IPS-NIHi7 (cell line): ENCODE measurements around the gene HS6ST3.

Experiments used
- DNase-seq: peaks from one replicate; pipeline ENCODE4 v3.0.0; 2012; ENCODE audit warnings: mixed read lengths; ENCODE audit errors: extremely low spot score

The HS6ST3 gene

DNA sequence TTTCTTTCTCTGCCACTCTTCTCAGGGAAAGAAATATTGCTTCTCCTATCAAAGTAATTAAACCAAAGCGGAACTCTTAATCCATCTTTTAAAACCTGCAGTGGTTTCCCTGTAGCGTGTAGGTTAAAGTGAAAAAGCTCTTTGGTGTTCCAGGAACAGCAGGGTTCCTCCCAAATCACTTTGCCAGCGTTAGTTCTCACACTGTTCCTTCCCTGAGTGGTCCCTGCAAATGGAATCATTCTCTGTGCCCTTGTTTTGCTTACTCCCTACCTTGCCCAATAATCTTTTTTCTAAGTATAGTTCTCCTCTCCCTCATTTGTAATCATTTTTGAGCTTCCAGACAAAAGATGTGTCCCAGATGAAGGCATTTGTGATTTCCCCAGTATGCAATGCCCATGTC, 207.5 kb downstream of the HS6ST3 start:
- no peak for DNase-seq

DNA sequence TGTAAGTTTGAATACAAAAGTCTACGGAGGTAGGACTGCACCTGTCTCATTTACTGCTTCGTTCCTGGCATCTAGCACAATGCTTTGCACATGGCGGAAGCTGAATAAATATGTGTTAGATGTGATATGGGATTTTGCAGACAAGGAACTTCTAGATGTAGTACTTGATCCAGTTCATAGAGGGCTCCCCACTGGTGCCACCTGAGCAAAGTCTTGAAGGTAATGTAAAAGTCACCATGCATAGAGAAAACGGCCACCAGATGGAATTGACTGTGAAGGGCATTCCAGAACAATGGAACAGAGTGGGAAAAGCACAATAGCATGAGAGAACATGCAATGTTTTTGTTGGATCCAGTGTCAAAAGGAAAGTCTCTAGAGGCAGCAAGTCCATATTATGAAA, 209.3 kb downstream of the HS6ST3 start:
- DNase-seq: no peak

- no peak for DNase-seq
Observed at GRCh38 chr13:96308568-96308967, 218.7 kb downstream of the HS6ST3 start.

DNA sequence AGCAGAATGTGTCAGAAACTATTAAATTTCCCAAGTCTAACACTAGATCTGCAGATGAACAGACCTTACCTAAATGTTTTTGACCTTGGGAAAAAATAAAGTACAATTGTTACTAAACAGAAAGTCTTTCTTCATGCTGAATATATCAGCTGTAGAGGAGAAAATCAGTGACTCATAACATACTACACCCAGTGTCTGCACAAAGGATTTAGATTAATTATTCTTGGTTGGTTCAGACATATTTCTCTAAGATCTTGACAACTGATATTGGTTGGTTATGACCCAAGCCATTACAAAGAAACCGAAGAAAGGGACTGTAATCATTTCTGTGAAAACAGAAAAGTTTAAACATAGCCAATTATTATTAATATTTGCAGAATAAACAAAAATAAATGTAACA, 225.1 kb downstream of the HS6ST3 start:
- DNase-seq: no peak

DNA sequence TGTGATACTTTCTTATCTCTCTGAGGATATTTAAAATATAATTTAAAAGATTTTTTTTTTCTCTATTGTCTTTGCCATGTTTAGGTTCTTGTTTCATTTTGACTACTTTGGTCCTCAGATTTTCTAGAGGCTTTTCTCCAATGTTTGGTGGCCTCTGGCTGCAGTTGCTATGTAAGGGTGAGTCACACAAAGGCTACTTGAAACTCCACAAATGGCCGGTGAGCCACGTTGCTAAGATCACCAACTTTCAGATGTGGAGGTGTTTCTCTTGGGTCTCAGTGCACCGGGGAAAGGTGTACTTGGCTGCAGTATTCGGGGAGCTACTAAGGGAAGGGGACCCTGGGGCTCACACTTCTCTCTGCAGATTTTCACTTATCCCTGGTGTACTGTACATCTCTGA, 248.1 kb downstream of the HS6ST3 start:
- no peak for DNase-seq

- DNase-seq: no peak
Observed at GRCh38 chr13:96342286-96342685, 252.4 kb downstream of the HS6ST3 start.

DNA sequence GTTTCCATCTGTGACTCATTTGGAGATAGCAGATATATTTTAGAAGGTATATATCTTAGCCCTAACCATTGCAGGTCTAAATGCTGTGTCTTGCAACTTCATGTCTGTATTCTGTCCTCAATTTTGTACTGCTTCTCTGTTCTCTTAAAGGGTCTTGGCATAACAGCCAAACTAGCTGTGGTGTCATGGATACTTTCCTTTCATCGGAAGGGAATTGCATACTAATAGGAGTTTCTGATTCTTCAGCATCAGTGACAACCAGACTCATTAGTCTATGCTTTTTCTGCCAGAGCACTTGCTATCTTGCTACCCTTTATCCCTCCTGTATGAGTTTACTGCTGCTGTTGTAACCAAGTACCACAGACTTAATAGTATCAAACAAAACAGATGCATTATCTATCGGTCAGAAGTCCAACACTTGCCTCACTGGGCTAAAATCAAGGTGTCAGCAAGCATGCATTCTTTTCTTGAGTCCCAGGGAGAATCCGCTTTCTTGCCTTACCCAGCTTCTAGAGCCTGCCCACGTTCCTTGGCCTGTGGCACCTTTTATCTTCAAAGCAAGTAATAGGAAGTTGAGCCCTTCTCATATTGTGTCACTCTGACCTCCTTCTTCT, 253.1 kb downstream of the HS6ST3 start:
- no peak for DNase-seq

GRCh38 chr13:96346921-96347320, 257.0 kb downstream of the HS6ST3 start:
- DNase-seq: no peak

DNA sequence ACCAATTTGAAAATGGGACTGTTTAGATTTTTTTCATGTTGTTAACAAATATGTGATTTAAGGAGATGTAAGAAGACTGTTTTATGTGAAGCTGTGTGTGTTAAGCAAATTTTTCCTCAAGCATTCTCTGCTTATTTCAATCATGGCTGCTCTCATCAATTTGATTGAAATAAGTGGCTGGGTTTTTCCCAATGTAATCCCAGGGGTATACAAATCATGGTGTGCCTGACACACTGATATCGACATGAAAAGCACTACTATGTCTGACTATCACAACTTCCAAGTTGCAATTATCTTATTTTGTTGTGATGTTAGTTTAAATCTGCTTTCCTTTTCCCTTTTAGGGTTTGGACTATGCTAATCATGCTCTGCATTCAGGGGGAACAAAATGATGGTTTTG, 283.7 kb downstream of the HS6ST3 start:
- no peak for DNase-seq

- DNase-seq: no peak
Observed at GRCh38 chr13:96377835-96378234, 287.9 kb downstream of the HS6ST3 start.

GRCh38 chr13:96379967-96380366, 290.1 kb downstream of the HS6ST3 start:
- DNase-seq: no peak

GRCh38 chr13:96381681-96382080, 291.8 kb downstream of the HS6ST3 start:
- no peak for DNase-seq

GRCh38 chr13:96388598-96388997, 298.7 kb downstream of the HS6ST3 start:
- DNase-seq: no peak

- no peak for DNase-seq
Observed at GRCh38 chr13:96391606-96392005, 301.7 kb downstream of the HS6ST3 start.

DNA sequence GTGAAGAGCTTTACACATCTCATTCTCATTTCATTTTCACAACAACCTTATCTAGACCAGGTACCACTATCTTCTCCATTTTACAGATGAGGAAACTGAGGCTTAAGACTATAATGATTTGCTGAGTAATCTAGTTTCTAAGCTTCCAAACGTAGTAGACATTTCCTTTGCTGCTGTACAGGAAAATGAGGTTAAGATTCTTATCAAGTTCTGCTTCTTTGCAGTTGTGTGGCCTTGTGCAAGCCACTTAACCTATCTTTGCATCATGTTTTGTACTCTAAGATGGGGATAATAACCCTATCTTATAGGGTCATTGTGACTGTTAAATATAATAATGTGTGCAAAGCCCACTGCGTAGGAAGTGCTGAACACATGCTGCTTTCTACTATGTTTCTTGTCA, 307.9 kb downstream of the HS6ST3 start:
- DNase-seq: no peak

DNA sequence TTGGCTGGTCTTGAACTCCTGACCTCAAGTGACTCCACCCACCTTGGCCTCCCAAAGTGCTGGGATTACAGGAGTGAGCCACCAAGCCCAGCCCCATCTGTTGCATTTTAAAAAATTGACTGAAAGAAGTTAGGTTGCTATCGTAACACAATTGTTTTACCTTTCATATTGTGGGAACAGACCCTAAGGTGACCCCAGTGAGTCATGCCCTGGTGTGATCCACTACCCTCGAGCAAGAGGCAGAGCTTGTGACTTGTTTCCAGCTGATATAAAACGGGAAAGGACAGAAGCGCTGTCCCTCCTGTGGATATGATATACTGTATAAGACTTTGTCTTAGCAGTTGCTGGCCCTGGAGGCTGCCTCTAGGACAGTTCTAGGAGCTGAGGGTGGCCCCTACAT, 308.6 kb downstream of the HS6ST3 start:
- DNase-seq: no peak

DNA sequence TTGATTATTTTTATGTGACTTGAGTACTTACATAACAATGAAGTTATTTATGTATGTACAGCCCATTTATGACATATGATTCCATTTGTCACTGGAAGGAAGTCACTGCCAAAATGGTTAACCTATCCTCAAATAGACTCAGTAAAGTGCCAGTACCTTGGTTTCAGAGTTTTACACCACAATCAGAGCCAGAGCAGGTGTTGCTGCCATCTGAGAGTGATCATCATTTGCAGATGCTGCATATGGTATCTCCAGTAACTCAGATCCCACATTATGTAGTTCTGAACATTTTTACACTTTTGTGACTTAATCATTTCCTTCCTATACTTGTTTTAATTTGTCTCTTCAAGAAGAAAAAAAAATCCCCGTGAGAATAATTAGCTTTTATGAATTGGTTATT, 313.3 kb downstream of the HS6ST3 start:
- no peak for DNase-seq

GRCh38 chr13:96403651-96404050, 313.7 kb downstream of the HS6ST3 start:
- DNase-seq: no peak

DNA sequence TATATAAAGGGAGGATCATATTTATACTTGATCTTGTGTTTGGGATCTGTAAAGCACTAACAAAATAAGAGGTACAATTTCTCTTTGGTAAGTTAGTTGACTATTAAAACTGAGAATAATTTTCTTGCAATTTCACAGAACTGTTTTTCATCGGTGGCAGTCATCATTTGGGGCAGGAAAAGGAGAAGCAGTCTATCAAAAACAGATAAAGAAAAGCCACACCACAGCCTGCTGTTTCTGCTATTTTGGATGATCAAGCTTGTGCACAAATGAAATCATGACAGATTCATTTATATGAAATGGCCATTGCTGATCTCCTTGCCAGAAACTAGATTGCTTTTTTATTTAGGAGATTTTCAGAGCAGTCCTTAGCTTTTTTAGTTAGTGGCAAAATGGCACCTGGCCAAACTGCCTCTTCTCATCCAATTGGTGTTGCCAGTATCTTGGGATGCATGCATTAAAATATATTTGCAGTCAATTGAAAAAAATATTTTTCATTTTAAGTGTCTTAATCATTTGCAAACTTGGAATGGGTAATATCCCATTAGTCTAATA, 326.0 kb downstream of the HS6ST3 start:
- no peak for DNase-seq

DNA sequence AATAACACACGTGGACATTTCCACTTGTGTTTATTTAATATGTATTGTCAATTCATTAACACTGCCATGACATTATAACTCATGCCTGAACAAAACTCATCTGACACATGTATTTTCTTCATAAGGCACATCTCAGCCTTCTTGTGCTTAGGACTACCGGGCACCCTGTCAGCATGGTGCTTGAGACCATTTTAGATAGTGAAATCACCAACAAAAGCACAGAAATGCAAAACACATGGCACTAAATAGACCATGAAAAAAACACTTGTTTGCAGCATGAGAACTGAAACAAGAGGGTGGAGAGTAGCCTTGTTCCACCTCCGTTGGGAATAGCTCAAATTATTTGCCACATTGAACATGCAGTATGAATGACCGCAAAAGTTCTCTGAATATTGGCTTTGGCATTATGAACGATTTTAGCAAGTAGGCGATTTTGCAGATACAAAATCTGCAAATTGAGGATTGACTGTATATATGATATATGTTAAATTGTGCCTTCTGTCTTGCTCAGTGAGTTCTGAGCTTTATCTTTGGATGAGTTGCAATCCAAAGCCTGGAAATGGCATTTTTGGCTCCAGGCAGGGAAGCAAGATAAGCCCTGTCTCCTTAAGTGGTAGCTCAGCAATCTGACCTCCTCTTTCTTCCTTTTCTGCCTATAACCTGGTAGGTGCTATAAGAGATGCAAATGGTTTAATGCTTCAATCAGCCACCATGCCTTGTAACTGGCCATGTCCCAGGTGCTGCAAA, 328.2 kb downstream of the HS6ST3 start:
- DNase-seq: no peak

GRCh38 chr13:96421314-96421713, 331.4 kb downstream of the HS6ST3 start:
- no peak for DNase-seq

DNA sequence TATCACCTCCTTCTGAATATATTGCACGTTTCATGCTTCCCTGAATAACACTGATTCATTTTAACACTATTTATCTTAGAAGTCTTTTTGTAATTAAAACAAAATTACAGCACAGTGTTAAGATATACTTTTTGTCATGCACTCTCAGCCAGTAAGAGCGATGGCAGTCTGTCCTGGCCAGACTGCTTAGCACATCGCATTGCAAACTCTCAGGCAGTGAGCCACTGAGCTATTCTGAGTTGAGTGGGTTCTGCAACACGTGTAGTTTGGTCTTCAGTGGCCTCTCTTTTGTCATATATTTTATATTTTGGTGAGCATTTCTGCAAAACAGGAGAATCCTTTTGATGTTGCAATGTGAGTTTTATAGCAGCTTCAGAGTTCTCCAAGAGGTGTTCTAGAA, 332.1 kb downstream of the HS6ST3 start:
- DNase-seq: no peak

DNA sequence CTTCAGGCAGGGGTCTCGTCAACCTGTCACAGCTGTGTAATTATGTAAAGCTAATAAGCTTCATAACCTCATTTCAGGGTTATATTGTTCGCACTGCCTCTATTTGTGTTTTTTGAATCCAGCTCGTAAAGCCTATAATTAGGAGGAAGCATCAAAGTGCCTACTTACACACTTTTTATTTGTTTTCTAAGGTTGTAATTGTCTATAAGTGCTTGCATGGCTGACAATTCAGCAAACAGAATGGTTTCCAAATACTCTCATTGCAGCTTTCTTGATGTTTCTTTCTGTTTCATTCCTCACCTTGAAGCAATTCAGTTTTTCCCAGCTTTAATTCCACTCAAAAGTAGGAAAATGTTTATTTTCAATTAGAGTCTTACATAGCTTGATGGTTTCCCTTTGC, 336.3 kb downstream of the HS6ST3 start:
- DNase-seq: no peak
